ENCODE results near the gene MSLN. TPM values are rescaled to one million over a fixed set of nuclear protein-coding genes. Genes with fewer than 3 reads are reported as not detected.

MSLN gene
- total and polyA plus RNA-seq, 2 of the 8 experiments (the other 6 are each of a cell fraction or from before 2014, with no cell fraction given), result 0.28 to 0.50 TPM

DNA sequence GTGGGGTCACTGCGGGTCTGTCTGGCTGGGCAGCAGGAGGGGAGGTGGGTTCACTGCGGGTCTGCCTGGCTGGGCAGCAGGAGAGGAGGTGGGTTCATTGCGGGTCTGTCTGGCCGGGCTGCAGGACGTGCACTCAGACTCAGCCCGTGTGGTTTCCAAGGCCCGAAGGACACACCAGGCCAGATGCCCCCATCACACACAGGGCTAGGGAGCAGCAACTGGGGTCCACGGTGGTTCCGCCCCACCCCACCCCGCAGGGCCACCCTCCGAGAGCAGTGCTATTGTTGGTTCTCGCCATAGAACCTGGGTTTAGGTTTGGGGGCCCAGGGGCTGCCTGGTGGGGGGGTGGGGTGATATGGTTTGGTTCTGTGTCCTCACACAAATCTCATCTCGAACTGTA is 13.9 kb upstream of the MSLN start (continued):
- TF ChIP-seq TEAD4 (IDR thresholded peaks at IDR 0.05; ENCODE audit: low read depth, low read length), result no peak
- TF ChIP-seq SUZ12 (IDR thresholded peaks at IDR 0.05; ENCODE audit: low read length), result no peak
- TF ChIP-seq POLR2A (IDR thresholded peaks at IDR 0.05; ENCODE audit: control extremely low read depth in 1 of 2, low read depth in 2 of 2, low read length in 2 of 2), result no peak
- TF ChIP-seq NRF1 (IDR thresholded peaks at IDR 0.05; ENCODE audit: low read depth, low read length), result no peak
- TF ChIP-seq, protein P1, sequence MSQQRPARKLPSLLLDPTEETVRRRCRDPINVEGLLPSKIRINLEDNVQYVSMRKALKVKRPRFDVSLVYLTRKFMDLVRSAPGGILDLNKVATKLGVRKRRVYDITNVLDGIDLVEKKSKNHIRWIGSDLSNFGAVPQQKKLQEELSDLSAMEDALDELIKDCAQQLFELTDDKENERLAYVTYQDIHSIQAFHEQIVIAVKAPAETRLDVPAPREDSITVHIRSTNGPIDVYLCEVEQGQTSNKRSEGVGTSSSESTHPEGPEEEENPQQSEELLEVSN (IDR thresholded peaks at IDR 0.05), result no peak
- TF ChIP-seq TAF1 (IDR thresholded peaks at IDR 0.05; ENCODE audit: low read depth, low read length), result no peak
- TF ChIP-seq RAD21 (IDR thresholded peaks at IDR 0.05 in 1 of 2, conservative IDR thresholded peaks at IDR 0.05 in 1 of 2; ENCODE audit: low read depth in 2 of 2, low read length in 2 of 2), result no peak
